Mesenchymal stem cell (in vitro differentiated cells and primary cell): Measurements from ENCODE around the gene ATP6V1F.
A peak's percentile ranks its signal among the peaks of the same experiment; 100 is the strongest.

Source experiments
- DNase-seq: peaks from one replicate; pipeline ENCODE4 v3.0.0-alpha.2; 2013
- H2AFZ ChIP-seq: one replicate; pipeline ENCODE4 v1.6.1; 2013; ENCODE audit warnings: low read depth, mild to moderate bottlenecking, control low read depth, inconsistent platforms, low read length, moderate library complexity
- H2AK5ac ChIP-seq: 2 replicates; pipeline ENCODE4 v1.6.1; 2013; ENCODE audit warnings: low read length, moderate library complexity, mild to moderate bottlenecking, inconsistent platforms; ENCODE audit not compliant: severe bottlenecking
- H2BK120ac ChIP-seq: one replicate; pipeline ENCODE4 v1.6.1; 2013; ENCODE audit warnings: low read depth, mild to moderate bottlenecking, inconsistent platforms, low read length, moderate library complexity
- H2BK12ac ChIP-seq, 2 experiments: one replicate each; pipeline ENCODE4 v1.6.1; 2013; ENCODE audit warnings: inconsistent platforms in 2 of 2, low read length in 2 of 2, mild to moderate bottlenecking in 2 of 2, moderate library complexity in 2 of 2, control low read depth in 1 of 2
- H2BK15ac ChIP-seq: one replicate; pipeline ENCODE4 v1.6.1; 2013; ENCODE audit warnings: mild to moderate bottlenecking, low read depth, inconsistent platforms; ENCODE audit not compliant: poor library complexity, severe bottlenecking
- H2BK5ac ChIP-seq: 2 replicates; pipeline ENCODE4 v1.6.1; 2013; ENCODE audit warnings: low read depth, mild to moderate bottlenecking, low read length, control low read depth, inconsistent platforms; ENCODE audit not compliant: poor library complexity, severe bottlenecking
- H3K14ac ChIP-seq, 2 experiments: one replicate each; pipeline ENCODE4 v1.6.1; 2013; ENCODE audit warnings: inconsistent platforms in 2 of 2, low read length in 2 of 2, control low read depth in 1 of 2, mild to moderate bottlenecking in 1 of 2, moderate library complexity in 1 of 2
- H3K18ac ChIP-seq, 2 experiments: one replicate each; pipeline ENCODE4 v1.6.1; 2013; ENCODE audit warnings: inconsistent platforms in 2 of 2, low read length in 2 of 2, control low read depth in 1 of 2, low read depth in 1 of 2, mild to moderate bottlenecking in 1 of 2
- H3K23ac ChIP-seq, 2 experiments: one replicate each; pipeline ENCODE4 v1.6.1; 2013; ENCODE audit warnings: inconsistent platforms in 2 of 2, low read length in 2 of 2, mild to moderate bottlenecking in 2 of 2, moderate library complexity in 2 of 2, control low read depth in 1 of 2
- H3K27ac ChIP-seq: 2 replicates; pipeline ENCODE4 v1.5.1; 2013; ENCODE audit warnings: mild to moderate bottlenecking, moderate library complexity, low read length, control low read depth, inconsistent platforms; ENCODE audit not compliant: poor library complexity, severe bottlenecking
- H3K27me3 ChIP-seq, 2 experiments: 2 replicates each; pipeline versions ENCODE4 v1.6.1 to v1.7.0; 2013; ENCODE audit warnings: low read length in 2 of 2, mild to moderate bottlenecking in 2 of 2, moderate library complexity in 2 of 2, control low read depth in 1 of 2, inconsistent platforms in 1 of 2; ENCODE audit not compliant: control insufficient read depth in 1 of 2, insufficient read depth in 1 of 2
- H3K36me3 ChIP-seq, 2 experiments: 2 replicates each; pipeline versions ENCODE4 v1.6.1 to v1.7.0; 2013; ENCODE audit warnings: low read length in 2 of 2, control low read depth in 1 of 2, inconsistent platforms in 1 of 2, low read depth in 1 of 2, mild to moderate bottlenecking in 1 of 2; ENCODE audit not compliant: insufficient read depth in 2 of 2, control insufficient read depth in 1 of 2
- H3K4ac ChIP-seq, 2 experiments: one replicate each; pipeline ENCODE4 v1.6.1; 2013; ENCODE audit warnings: inconsistent platforms in 2 of 2, low read length in 2 of 2, mild to moderate bottlenecking in 2 of 2, moderate library complexity in 2 of 2, control low read depth in 1 of 2, low read depth in 1 of 2
- H3K4me1 ChIP-seq: 2 replicates; pipeline ENCODE4 v1.6.1; 2013; ENCODE audit warnings: low read depth, low read length, control low read depth; ENCODE audit not compliant: control insufficient read depth, insufficient read depth
- H3K4me2 ChIP-seq: 2 replicates; pipeline ENCODE4 v1.6.1; 2013; ENCODE audit warnings: low read length, mild to moderate bottlenecking, inconsistent platforms; ENCODE audit not compliant: poor library complexity, severe bottlenecking
- H3K4me3 ChIP-seq, 2 experiments: 2 replicates each; pipeline versions ENCODE4 v1.5.1 to v1.7.0; 2013; ENCODE audit warnings: low read length in 2 of 2, mild to moderate bottlenecking in 2 of 2, control low read depth in 1 of 2, low read depth in 1 of 2; ENCODE audit not compliant: insufficient read depth in 1 of 2
- H3K79me1 ChIP-seq: replicated peaks from 2 replicates; pipeline ENCODE4 v1.6.1; 2013; ENCODE audit warnings: mild to moderate bottlenecking, control low read depth, low read length, inconsistent platforms; ENCODE audit not compliant: poor library complexity, severe bottlenecking
- H3K9ac ChIP-seq: 2 replicates; pipeline ENCODE4 v1.7.0; 2013; ENCODE audit warnings: mild to moderate bottlenecking, low read length, moderate library complexity
- H3K9me3 ChIP-seq: 2 replicates; pipeline ENCODE4 v1.7.0; 2013; ENCODE audit warnings: mild to moderate bottlenecking, low read length; ENCODE audit not compliant: control insufficient read depth
- H4K8ac ChIP-seq: one replicate; pipeline ENCODE4 v1.6.1; 2013; ENCODE audit warnings: inconsistent platforms, mild to moderate bottlenecking, low read length, moderate library complexity
- H4K91ac ChIP-seq: one replicate; pipeline ENCODE4 v1.6.1; 2013; ENCODE audit warnings: mild to moderate bottlenecking, low read length, inconsistent platforms
- WGBS: methylation state at CpG from one replicate; pipeline ENCODE4 v1.1.7; 2013; ENCODE audit warnings: mixed read lengths; 5-methylcytosine and 5-hydroxymethylcytosine counted together

Gene ATP6V1F

GRCh38 chr7:128890306-128891109 is 27.9 kb downstream of the ATP6V1F start:
- Histone ChIP-seq H3K14ac (no peak overlapping the region), H3K18ac (no peak overlapping the region), H3K27ac (no peak overlapping the region), H3K4me3 (no peak overlapping the region), H4K91ac (no peak overlapping the region), H3K27me3 (peaks cover 0 to 37% of the 10 kb centered on the region in 2 experiments), H4K8ac (no peak overlapping the region), H2AFZ (no peak overlapping the region), H3K9me3 (no peaks in the 10 kb centered on the region), H2BK5ac (no peak overlapping the region), H3K4me1 (peaks cover 12% of the 10 kb centered on the region), H3K36me3 (peaks cover 0 to 52% of the 10 kb centered on the region in 2 experiments), H3K9ac (no peak overlapping the region), H3K4ac (no peak overlapping the region), H2BK12ac (no peak overlapping the region), H2AK5ac (no peak overlapping the region), H3K79me1 (no peaks in the 10 kb centered on the region), H3K4me2 (no peak overlapping the region), H2BK120ac (no peak overlapping the region), H3K23ac (no peak overlapping the region), H2BK15ac (no peak overlapping the region)
- 81% methylated on average over 36 of the region's 67 CpGs for WGBS
- DNase-seq, result no peak

DNA sequence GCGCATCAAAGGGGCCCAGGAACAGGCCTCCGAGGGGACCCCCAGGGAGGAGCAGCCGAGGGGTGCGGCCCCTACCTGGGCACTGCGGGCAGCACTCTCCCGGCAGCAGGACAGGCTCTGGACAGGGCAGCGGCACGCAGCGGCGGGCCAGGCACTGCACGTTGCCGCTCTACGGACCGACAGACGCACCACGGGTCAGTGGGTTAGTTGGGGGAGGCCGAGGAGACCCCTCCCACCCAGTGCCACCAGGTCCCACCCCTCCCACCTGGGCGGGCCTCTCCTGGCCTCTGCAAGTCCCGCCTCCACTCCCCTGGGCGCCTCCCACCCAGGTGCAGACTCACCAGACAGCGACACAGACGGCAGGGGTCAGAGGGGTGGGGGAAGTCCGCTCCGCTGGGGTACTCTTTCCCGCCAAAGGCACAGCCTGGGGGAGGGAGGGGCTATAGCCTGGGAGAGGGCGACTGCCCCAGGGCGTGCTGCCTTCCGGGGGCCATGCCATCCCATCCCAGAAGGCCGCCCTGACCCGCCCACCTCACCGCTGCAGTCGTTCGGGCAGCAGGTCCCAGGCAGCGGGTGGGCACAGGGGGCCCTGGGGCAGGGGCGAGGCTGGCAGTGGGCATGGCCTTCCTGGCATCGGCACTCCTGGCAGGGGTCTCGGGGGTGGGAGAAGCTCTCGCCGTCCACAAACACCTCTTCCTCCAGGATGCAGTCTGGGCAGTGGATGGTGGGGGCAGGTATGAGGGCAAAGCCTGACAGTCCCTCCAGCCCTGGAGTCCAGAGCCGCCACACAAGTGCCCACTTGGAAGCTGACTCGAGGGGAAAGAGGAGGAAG is 28.7 kb downstream of the ATP6V1F start:
- Histone ChIP-seq H3K36me3 (peaks cover 0 to 51% of the 10 kb centered on the region in 2 experiments), H3K23ac (no peak overlapping the region), H3K4me2 (no peak overlapping the region), H2BK5ac (no peak overlapping the region), H3K27me3 (peaks cover 0 to 29% of the 10 kb centered on the region in 2 experiments), H2AK5ac (no peak overlapping the region), H2AFZ (no peak overlapping the region), H3K4me1 (peaks cover 12% of the 10 kb centered on the region), H3K27ac (no peak overlapping the region), H2BK15ac (no peak overlapping the region), H4K91ac (no peak overlapping the region), H3K18ac (no peak overlapping the region), H4K8ac (no peak overlapping the region), H2BK120ac (no peak overlapping the region), H3K14ac (no peak overlapping the region), H2BK12ac (no peak overlapping the region), H3K4me3 (no peak overlapping the region), H3K9me3 (no peaks in the 10 kb centered on the region), H3K9ac (no peak overlapping the region), H3K4ac (no peak overlapping the region), H3K79me1 (no peaks in the 10 kb centered on the region)
- DNase-seq, result no peak
- WGBS, result 86% methylated on average over 26 of the region's 41 CpGs

DNA sequence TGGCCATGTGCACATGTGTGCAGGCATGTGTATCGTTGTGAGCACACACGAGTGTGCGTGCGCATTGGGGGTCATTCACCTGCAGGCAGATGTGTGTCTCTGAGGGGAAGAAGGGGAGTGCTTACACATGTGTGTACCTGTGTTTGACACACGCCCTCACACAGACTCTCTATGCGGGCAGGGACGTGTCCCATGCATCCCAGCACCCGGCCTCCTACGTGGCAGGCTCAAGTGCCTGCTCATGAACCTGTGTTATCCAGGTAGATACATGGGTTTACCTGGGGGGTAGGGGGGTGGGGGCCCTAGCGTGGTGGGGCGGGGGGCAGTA is 29.2 kb downstream of the ATP6V1F start:
- WGBS, result 86% methylated on average over 7 of the region's 11 CpGs
- H3K4ac ChIP-seq, result no peak overlapping the region

GRCh38 chr7:128892521-128893250 is 30.0 kb downstream of the ATP6V1F start:
- no peaks in the 10 kb centered on the region for H3K79me1 ChIP-seq
- H3K23ac ChIP-seq, result no peak overlapping the region
- H3K27me3 ChIP-seq, result peaks cover 0 to 27% of the 10 kb centered on the region in 2 experiments
- no peak overlapping the region for H3K4ac ChIP-seq
- no peak overlapping the region for H4K91ac ChIP-seq
- no peaks in the 10 kb centered on the region for H3K9me3 ChIP-seq
- peaks cover 0 to 45% of the 10 kb centered on the region in 2 experiments for H3K36me3 ChIP-seq
- no peak overlapping the region for H2BK12ac ChIP-seq
- no peak overlapping the region for H3K4me2 ChIP-seq
- no peak overlapping the region for H2BK5ac ChIP-seq
- H2BK15ac ChIP-seq, result no peak overlapping the region
- no peak for DNase-seq
- no peak overlapping the region for H3K27ac ChIP-seq
- no peak overlapping the region for H3K9ac ChIP-seq
- H3K4me3 ChIP-seq, result no peak overlapping the region
- 88% methylated on average over 13 of the region's 13 CpGs for WGBS
- H3K14ac ChIP-seq, result no peak overlapping the region
- H3K18ac ChIP-seq, result no peak overlapping the region
- H3K4me1 ChIP-seq, result peaks cover 10% of the 10 kb centered on the region
- H4K8ac ChIP-seq, result peak overlapping the region; percentile 9
- H2AK5ac ChIP-seq, result no peak overlapping the region
- no peak overlapping the region for H2BK120ac ChIP-seq
- no peak overlapping the region for H2AFZ ChIP-seq

More for the DNA sequence above, 29.2 kb downstream of the ATP6V1F start:
- Histone ChIP-seq H3K27me3 (peaks cover 0 to 27% of the 10 kb centered on the region in 2 experiments), H3K4me2 (no peak overlapping the region), H2BK15ac (no peak overlapping the region), H2BK5ac (no peak overlapping the region), H4K91ac (no peak overlapping the region), H3K4me3 (no peak overlapping the region), H2AK5ac (no peak overlapping the region), H2BK12ac (no peak overlapping the region), H3K27ac (no peak overlapping the region), H2BK120ac (no peak overlapping the region), H3K9me3 (no peaks in the 10 kb centered on the region), H4K8ac (no peak overlapping the region), H3K9ac (no peak overlapping the region), H3K79me1 (no peaks in the 10 kb centered on the region), H3K36me3 (peaks cover 0 to 50% of the 10 kb centered on the region in 2 experiments), H3K4me1 (peaks cover 12% of the 10 kb centered on the region), H3K23ac (no peak overlapping the region), H3K18ac (no peak overlapping the region), H2AFZ (no peak overlapping the region), H3K14ac (no peak overlapping the region)
- no peak for DNase-seq
